Endothelial cell of umbilical vein (primary cell): ENCODE results near the gene SGCD.

ENCODE experiments used
- EZH2 ChIP-seq: IDR thresholded peaks from 2 replicates; pipeline ENCODE4 v1.6.1; 2012; ENCODE audit warnings: borderline replicate concordance, low read depth, mild to moderate bottlenecking, moderate library complexity, low read length, inconsistent platforms; ENCODE audit not compliant: severe bottlenecking
- JUN ChIP-seq: IDR thresholded peaks from 2 replicates; pipeline ENCODE4 v1.6.1; 2011; ENCODE audit warnings: borderline replicate concordance, low read depth; ENCODE audit not compliant: insufficient read length, insufficient read depth
- MYC ChIP-seq: IDR thresholded peaks from one replicate; pipeline ENCODE4 v1.6.1; 2011; ENCODE audit warnings: mild to moderate bottlenecking, low read depth, low read length
- POLR2A ChIP-seq: IDR thresholded peaks from 2 replicates; pipeline ENCODE4 v1.6.1; 2012; ENCODE audit warnings: low read depth, mild to moderate bottlenecking, control low read depth, low read length
- TF ChIP-seq, protein P1 (sequence below), 2 donors: IDR thresholded peaks; 1 replicate in 1 of 2; 2 replicates in 1 of 2; pipeline ENCODE4 v1.5.1; 2011; ENCODE audit warnings: low read length in 2 of 2, mild to moderate bottlenecking in 2 of 2, moderate library complexity in 2 of 2, control low read depth in 1 of 2, inconsistent platforms in 1 of 2, low read depth in 1 of 2; ENCODE audit not compliant: insufficient read depth in 1 of 2; ENCODE audit errors: extremely low read depth in 1 of 2
- TF ChIP-seq, protein P2 (sequence below): IDR thresholded peaks from 2 replicates; pipeline ENCODE4 v1.6.1; 2011; ENCODE audit not compliant: insufficient read depth, insufficient read length

DNA sequence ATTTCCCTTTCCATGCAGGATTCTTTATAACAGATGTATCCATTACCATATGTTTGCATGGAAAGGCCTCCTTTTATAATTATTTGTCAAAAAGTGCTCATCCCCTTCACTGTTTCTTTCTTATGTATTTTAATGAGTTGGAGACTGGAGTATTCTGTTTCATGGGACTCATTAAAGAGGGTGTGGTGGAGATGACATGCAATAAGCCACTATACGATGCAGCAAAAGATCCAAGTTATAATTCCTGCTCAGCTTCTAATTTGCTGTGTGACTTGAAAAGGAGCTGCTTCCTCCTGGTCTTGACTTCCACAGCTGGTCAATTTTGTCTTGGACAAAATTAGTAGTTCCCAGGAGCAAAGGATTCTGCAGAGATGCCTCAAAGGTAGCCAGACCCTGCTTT lies 13.9 kb downstream of the SGCD start:
- TF ChIP-seq EZH2 = no peak
- no peak for TF ChIP-seq POLR2A
- TF ChIP-seq, protein P1, sequence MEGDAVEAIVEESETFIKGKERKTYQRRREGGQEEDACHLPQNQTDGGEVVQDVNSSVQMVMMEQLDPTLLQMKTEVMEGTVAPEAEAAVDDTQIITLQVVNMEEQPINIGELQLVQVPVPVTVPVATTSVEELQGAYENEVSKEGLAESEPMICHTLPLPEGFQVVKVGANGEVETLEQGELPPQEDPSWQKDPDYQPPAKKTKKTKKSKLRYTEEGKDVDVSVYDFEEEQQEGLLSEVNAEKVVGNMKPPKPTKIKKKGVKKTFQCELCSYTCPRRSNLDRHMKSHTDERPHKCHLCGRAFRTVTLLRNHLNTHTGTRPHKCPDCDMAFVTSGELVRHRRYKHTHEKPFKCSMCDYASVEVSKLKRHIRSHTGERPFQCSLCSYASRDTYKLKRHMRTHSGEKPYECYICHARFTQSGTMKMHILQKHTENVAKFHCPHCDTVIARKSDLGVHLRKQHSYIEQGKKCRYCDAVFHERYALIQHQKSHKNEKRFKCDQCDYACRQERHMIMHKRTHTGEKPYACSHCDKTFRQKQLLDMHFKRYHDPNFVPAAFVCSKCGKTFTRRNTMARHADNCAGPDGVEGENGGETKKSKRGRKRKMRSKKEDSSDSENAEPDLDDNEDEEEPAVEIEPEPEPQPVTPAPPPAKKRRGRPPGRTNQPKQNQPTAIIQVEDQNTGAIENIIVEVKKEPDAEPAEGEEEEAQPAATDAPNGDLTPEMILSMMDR (IDR thresholded peaks at IDR 0.05; ENCODE audit: extremely low read depth in 1 of 2, insufficient read depth in 1 of 2, low read depth in 1 of 2, low read length in 2 of 2) = no peak
- no peak for TF ChIP-seq MYC
- TF ChIP-seq, protein P2, sequence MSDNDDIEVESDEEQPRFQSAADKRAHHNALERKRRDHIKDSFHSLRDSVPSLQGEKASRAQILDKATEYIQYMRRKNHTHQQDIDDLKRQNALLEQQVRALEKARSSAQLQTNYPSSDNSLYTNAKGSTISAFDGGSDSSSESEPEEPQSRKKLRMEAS = no peak
- TF ChIP-seq JUN = no peak
